Parathyroid adenoma (tissue), 2 donors: ENCODE results near the gene KLHL3.

Experiments
- H2AFZ ChIP-seq: fragments of 300-600 bp; sonication (generic); one replicate; pipeline ENCODE4 v1.7.0; 2017; ENCODE audit warnings: antibody characterized with exemption, mild to moderate bottlenecking
- H3K27ac ChIP-seq: fragments of 300-600 bp; sonication (generic); one replicate; pipeline ENCODE4 v1.7.0; 2017
- H3K27me3 ChIP-seq: fragments of 300-600 bp; sonication (generic); one replicate; pipeline ENCODE4 v1.7.0; 2017; ENCODE audit warnings: low read length; ENCODE audit not compliant: control insufficient read depth, insufficient read depth
- H3K36me3 ChIP-seq: fragments of 300-600 bp; sonication (generic); one replicate; pipeline ENCODE4 v1.7.0; 2017; ENCODE audit warnings: low read length; ENCODE audit not compliant: control insufficient read depth, insufficient read depth
- H3K4me1 ChIP-seq: fragments of 300-600 bp; sonication (generic); one replicate; pipeline ENCODE4 v1.7.0; 2017; ENCODE audit warnings: control low read depth
- H3K4me2 ChIP-seq: fragments of 300-600 bp; sonication (generic); one replicate; pipeline ENCODE4 v1.7.0; 2017; ENCODE audit warnings: low read length
- H3K4me3 ChIP-seq: fragments of 300-600 bp; sonication (generic); one replicate; pipeline ENCODE4 v1.7.0; 2017; ENCODE audit warnings: low read depth, low read length
- H3K79me2 ChIP-seq: fragments of 300-600 bp; sonication (generic); one replicate; pipeline ENCODE4 v1.7.0; 2017; ENCODE audit warnings: control low read depth
- H3K9ac ChIP-seq: fragments of 300-600 bp; sonication (generic); one replicate; pipeline ENCODE4 v1.7.0; 2017; ENCODE audit warnings: mild to moderate bottlenecking
- H3K9me3 ChIP-seq: fragments of 300-600 bp; sonication (generic); one replicate; pipeline ENCODE4 v1.7.0; 2017; ENCODE audit warnings: low read length; ENCODE audit not compliant: control insufficient read depth
- CTCF ChIP-seq: fragments of 300-600 bp; sonication (generic); IDR thresholded peaks from one replicate; pipeline ENCODE4 v1.7.0; 2017; ENCODE audit warnings: antibody characterized with exemption, mild to moderate bottlenecking
- donor health status: primary hyperparathyroidism.

KLHL3 gene

GRCh38 chr5:137733922-137734321, 2.0 kb downstream of the KLHL3 start:
- Histone ChIP-seq H3K9ac (no peak overlapping the region), H3K4me1 (peaks cover 21% of the 10 kb centered on the region)

GRCh38 chr5:137733006-137733405, 2.9 kb downstream of the KLHL3 start:
- H2AFZ ChIP-seq, result no peak overlapping the region
- TF ChIP-seq CTCF, result no peak
- no peaks in the 10 kb centered on the region for H3K79me2 ChIP-seq
- H3K4me3 ChIP-seq, result no peak overlapping the region
- H3K9ac ChIP-seq, result no peak overlapping the region
- H3K4me2 ChIP-seq, result no peak overlapping the region
- peaks cover 21% of the 10 kb centered on the region for H3K4me1 ChIP-seq
- no peaks in the 10 kb centered on the region for H3K9me3 ChIP-seq
- H3K27me3 ChIP-seq, result no peaks in the 10 kb centered on the region
- no peak overlapping the region for H3K27ac ChIP-seq
- H3K36me3 ChIP-seq, result no peaks in the 10 kb centered on the region

More at GRCh38 chr5:137733922-137734321, 2.0 kb downstream of the KLHL3 start:
- Histone ChIP-seq H3K9me3 (no peaks in the 10 kb centered on the region), H3K27me3 (no peaks in the 10 kb centered on the region), H3K4me3 (no peak overlapping the region), H3K4me2 (no peak overlapping the region), H3K79me2 (no peaks in the 10 kb centered on the region), H3K36me3 (no peaks in the 10 kb centered on the region), H2AFZ (peak overlapping the region; percentile 78), H3K27ac (no peak overlapping the region)
- TF ChIP-seq CTCF, result no peak

- Histone ChIP-seq H3K9me3 (no peaks in the 10 kb centered on the region), H3K4me3 (no peak overlapping the region), H3K36me3 (no peaks in the 10 kb centered on the region), H3K9ac (no peak overlapping the region), H3K4me2 (no peak overlapping the region), H3K79me2 (no peaks in the 10 kb centered on the region), H3K27ac (no peak overlapping the region), H3K27me3 (no peaks in the 10 kb centered on the region), H3K4me1 (peaks cover 19% of the 10 kb centered on the region), H2AFZ (no peak overlapping the region)
- no peak for TF ChIP-seq CTCF
These were observed 4.7 kb downstream of the KLHL3 start for GRCh38 chr5:137731176-137731575.

GRCh38 chr5:137730336-137730735, 5.6 kb downstream of the KLHL3 start:
- Histone ChIP-seq H3K4me2 (no peak overlapping the region), H3K27me3 (no peaks in the 10 kb centered on the region), H3K36me3 (no peaks in the 10 kb centered on the region), H2AFZ (no peak overlapping the region), H3K4me1 (peaks cover 19% of the 10 kb centered on the region), H3K9ac (no peak overlapping the region), H3K9me3 (no peaks in the 10 kb centered on the region), H3K79me2 (no peaks in the 10 kb centered on the region), H3K4me3 (no peak overlapping the region), H3K27ac (no peak overlapping the region)
- no peak for TF ChIP-seq CTCF

- Histone ChIP-seq H3K4me3 (no peak overlapping the region), H3K4me2 (no peak overlapping the region), H3K27ac (no peak overlapping the region), H3K9ac (no peak overlapping the region), H3K4me1 (peaks cover 2% of the 10 kb centered on the region), H3K36me3 (no peaks in the 10 kb centered on the region), H3K79me2 (no peaks in the 10 kb centered on the region), H2AFZ (no peak overlapping the region), H3K27me3 (no peaks in the 10 kb centered on the region), H3K9me3 (no peaks in the 10 kb centered on the region)
- TF ChIP-seq CTCF, result no peak
These were observed 7.8 kb downstream of the KLHL3 start for GRCh38 chr5:137728048-137728447.
